H9 (cell line): ENCODE measurements around the gene SRP9. TPM values are rescaled to one million over a fixed set of nuclear protein-coding genes. Genes with fewer than 3 reads are reported as not detected.

Source experiments
- DNase-seq: peaks from one replicate; pipeline ENCODE4 v3.0.0-alpha.2; 2017
- H2AFZ ChIP-seq: one replicate; pipeline ENCODE4 v1.6.1; 2013; ENCODE audit warnings: mild to moderate bottlenecking, low read length, control low read depth, moderate library complexity
- H2AK5ac ChIP-seq: 2 replicates; pipeline ENCODE4 v1.6.1; 2013; ENCODE audit warnings: low read length, control low read depth, mixed read lengths; ENCODE audit not compliant: insufficient read length
- H2BK120ac ChIP-seq: one replicate; pipeline ENCODE4 v1.6.1; 2013; ENCODE audit warnings: low read depth, mild to moderate bottlenecking, low read length, control low read depth, inconsistent platforms; ENCODE audit not compliant: poor library complexity, severe bottlenecking
- H2BK12ac ChIP-seq: 2 replicates; pipeline ENCODE4 v1.6.1; 2013; ENCODE audit warnings: low read length, control low read depth, mixed read lengths, low read depth; ENCODE audit not compliant: insufficient read length
- H2BK15ac ChIP-seq: 2 replicates; pipeline ENCODE4 v1.6.1; 2013; ENCODE audit warnings: low read depth, low read length, control low read depth
- H2BK20ac ChIP-seq: one replicate; pipeline ENCODE4 v1.6.1; 2013; ENCODE audit warnings: low read depth, mild to moderate bottlenecking, low read length, control low read depth, inconsistent platforms; ENCODE audit not compliant: poor library complexity, severe bottlenecking
- H2BK5ac ChIP-seq: 2 replicates; pipeline ENCODE4 v1.6.1; 2013; ENCODE audit warnings: low read length, control low read depth, mixed read lengths; ENCODE audit not compliant: insufficient read length
- H3K14ac ChIP-seq: 2 replicates; pipeline ENCODE4 v1.6.1; 2013; ENCODE audit warnings: low read length, control low read depth; ENCODE audit not compliant: insufficient read depth
- H3K18ac ChIP-seq: 2 replicates; pipeline ENCODE4 v1.6.1; 2013; ENCODE audit warnings: low read depth, mild to moderate bottlenecking, mixed read lengths, low read length, control low read depth; ENCODE audit not compliant: insufficient read length
- H3K23ac ChIP-seq: 2 replicates; pipeline ENCODE4 v1.6.1; 2013; ENCODE audit warnings: low read length, control low read depth, mixed read lengths, low read depth; ENCODE audit not compliant: insufficient read length
- H3K23me2 ChIP-seq: 2 replicates; pipeline ENCODE4 v1.6.1; 2013; ENCODE audit warnings: low read depth, mild to moderate bottlenecking, mixed read lengths, low read length, control low read depth; ENCODE audit not compliant: insufficient read length, poor library complexity, severe bottlenecking
- H3K27ac ChIP-seq: 2 replicates; pipeline ENCODE4 v1.5.1; 2013; ENCODE audit warnings: low read length, control low read depth, mixed read lengths, low read depth; ENCODE audit not compliant: insufficient read length
- H3K27me3 ChIP-seq: 2 replicates; pipeline ENCODE4 v1.6.1; 2013; ENCODE audit warnings: low read length, control low read depth, inconsistent platforms; ENCODE audit not compliant: insufficient read depth
- H3K4ac ChIP-seq: 2 replicates; pipeline ENCODE4 v1.6.1; 2013; ENCODE audit warnings: low read depth, mild to moderate bottlenecking, control low read depth, inconsistent platforms, low read length, moderate library complexity
- H3K4me1 ChIP-seq: 2 replicates; pipeline ENCODE4 v1.6.1; 2013; ENCODE audit warnings: low read length, control low read depth, inconsistent platforms; ENCODE audit not compliant: insufficient read depth
- H3K4me2 ChIP-seq: 2 replicates; pipeline ENCODE4 v1.6.1; 2013; ENCODE audit warnings: low read length, control low read depth, mixed read lengths; ENCODE audit not compliant: insufficient read length, insufficient read depth
- H3K56ac ChIP-seq: 2 replicates; pipeline ENCODE4 v1.6.1; 2013; ENCODE audit warnings: low read depth, mild to moderate bottlenecking, mixed read lengths, low read length, control low read depth; ENCODE audit not compliant: insufficient read length
- H3K79me1 ChIP-seq: 2 replicates; pipeline ENCODE4 v1.6.1; 2013; ENCODE audit warnings: low read depth, mild to moderate bottlenecking, moderate library complexity, low read length, control low read depth, inconsistent platforms; ENCODE audit not compliant: insufficient read depth, poor library complexity, severe bottlenecking
- H3K79me2 ChIP-seq: 2 replicates; pipeline ENCODE4 v1.6.1; 2013; ENCODE audit warnings: low read length, control low read depth, inconsistent platforms; ENCODE audit not compliant: insufficient read depth
- H3K9ac ChIP-seq: 2 replicates; pipeline ENCODE4 v1.6.1; 2013; ENCODE audit warnings: low read length, control low read depth, mixed read lengths; ENCODE audit not compliant: insufficient read length; ENCODE audit errors: extremely low read depth
- H3K9me3 ChIP-seq: one replicate; pipeline ENCODE4 v1.6.1; 2013; ENCODE audit warnings: low read depth, low read length, inconsistent platforms; ENCODE audit not compliant: control insufficient read depth
- H3T11ph ChIP-seq: one replicate; pipeline ENCODE4 v1.6.1; 2013; ENCODE audit warnings: mild to moderate bottlenecking, low read length, control low read depth, inconsistent platforms
- H4K20me1 ChIP-seq: one replicate; pipeline ENCODE4 v1.6.1; 2013; ENCODE audit not compliant: control insufficient read depth, insufficient read length, insufficient read depth
- H4K5ac ChIP-seq: 2 replicates; pipeline ENCODE4 v1.6.1; 2013; ENCODE audit warnings: low read depth, mild to moderate bottlenecking, mixed read lengths, low read length, control low read depth; ENCODE audit not compliant: insufficient read length
- H4K8ac ChIP-seq: replicated peaks from 2 replicates; pipeline ENCODE4 v1.6.1; 2013; ENCODE audit warnings: low read length, control low read depth, mixed read lengths, low read depth; ENCODE audit not compliant: insufficient read length
- H4K91ac ChIP-seq: 2 replicates; pipeline ENCODE4 v1.6.1; 2013; ENCODE audit warnings: low read depth, mild to moderate bottlenecking, moderate library complexity, mixed read lengths, low read length, control low read depth; ENCODE audit not compliant: insufficient read length
- H3K27ac Mint-ChIP-seq, 3 experiments: 2 replicates in 2 of 3; 3 replicates in 1 of 3; pipeline ENCODE4 v1.8.0; 2020 to 2021; ENCODE audit warnings: mixed read lengths in 3 of 3, mild to moderate bottlenecking in 1 of 3, moderate library complexity in 1 of 3
- H3K27me3 Mint-ChIP-seq: 2 replicates; pipeline ENCODE4 v1.8.0; 2021; ENCODE audit warnings: low read depth, mild to moderate bottlenecking, moderate library complexity, mixed read lengths
- H3K36me3 Mint-ChIP-seq, 3 experiments: 2 replicates in 2 of 3; 3 replicates in 1 of 3; pipeline ENCODE4 v1.8.0; 2020 to 2021; ENCODE audit warnings: low read depth in 3 of 3, mixed read lengths in 3 of 3; ENCODE audit not compliant: insufficient read depth in 1 of 3
- H3K4me1 Mint-ChIP-seq, 2 experiments: 2 replicates each; pipeline ENCODE4 v1.8.0; 2020; ENCODE audit warnings: mixed read lengths in 2 of 2
- H3K4me3 Mint-ChIP-seq, 2 experiments: 2 replicates in 1 of 2; 3 replicates in 1 of 2; pipeline ENCODE4 v1.8.0; 2020 to 2021; ENCODE audit warnings: mild to moderate bottlenecking in 2 of 2, mixed read lengths in 2 of 2, moderate library complexity in 1 of 2
- H3K9me3 Mint-ChIP-seq, 2 experiments: 2 replicates in 1 of 2; 3 replicates in 1 of 2; pipeline ENCODE4 v1.8.0; 2020; ENCODE audit warnings: mild to moderate bottlenecking in 2 of 2, mixed read lengths in 2 of 2, moderate library complexity in 1 of 2
- whole genome bisulfite sequencing: extraction: QIAGEN DNeasy Blood & Tissue Kit; methylation state at CpG from one replicate; pipeline ENCODE4 v1.1.7; 2013; ENCODE audit warnings: missing lambda C conversion rate, low lambda C conversion rate, mixed read lengths; ENCODE audit not compliant: insufficient read length; ENCODE audit errors: extremely low coverage; 5-methylcytosine and 5-hydroxymethylcytosine counted together
- total RNA-seq: library from RNA; stranded (reverse); gene quantifications from 2 replicates; pipeline ENCODE4 v1.2.1, GENCODE V29; 2021
- TF ChIP-seq, protein P1 (sequence below): fragments of 200-600 bp; sonication (generic); conservative IDR thresholded peaks from 3 replicates; pipeline ENCODE4 v1.8.0; 2021; ENCODE audit warnings: antibody characterized with exemption, mild to moderate bottlenecking

Gene SRP9
- total RNA-seq, 1 experiment from 2014 or later: 403 TPM

DNA sequence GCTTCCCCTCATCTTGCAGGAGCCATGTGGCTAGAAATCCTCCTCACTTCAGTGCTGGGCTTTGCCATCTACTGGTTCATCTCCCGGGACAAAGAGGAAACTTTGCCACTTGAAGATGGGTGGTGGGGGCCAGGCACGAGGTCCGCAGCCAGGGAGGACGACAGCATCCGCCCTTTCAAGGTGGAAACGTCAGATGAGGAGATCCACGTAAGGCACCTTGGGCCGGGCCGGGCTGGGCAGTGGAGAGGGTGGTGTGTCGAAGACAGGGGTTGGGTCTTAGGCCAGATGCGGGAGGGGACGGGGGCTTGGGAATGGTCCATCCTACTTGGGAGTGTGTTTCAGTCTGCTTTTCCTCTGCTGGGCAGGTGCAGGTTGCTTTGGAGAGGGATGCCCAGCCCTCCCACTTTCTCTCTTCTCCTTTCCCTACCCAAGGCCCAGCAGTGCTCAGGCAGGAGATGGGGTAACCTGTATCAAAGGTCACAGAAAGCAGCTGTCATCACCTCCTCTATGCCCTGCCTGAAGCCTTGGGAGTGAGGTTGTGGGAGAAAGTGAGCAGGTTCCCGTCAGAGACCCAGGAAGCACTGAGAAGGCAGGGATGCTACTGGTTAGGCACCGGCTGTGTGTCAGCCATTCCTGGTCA is 51.2 kb downstream of the SRP9 start:
- Histone ChIP-seq H3K9ac (no peak overlapping the region), H3K18ac (no peak overlapping the region), H3K27ac (no peak overlapping the region), H3K23ac (no peak overlapping the region), H4K91ac (no peak overlapping the region), H4K20me1 (no peaks in the 10 kb centered on the region), H4K8ac (no peak overlapping the region), H2BK120ac (no peak overlapping the region), H3K79me2 (no peaks in the 10 kb centered on the region), H2AFZ (no peak overlapping the region), H3K23me2 (no peaks in the 10 kb centered on the region), H3K56ac (no peak overlapping the region), H2BK5ac (no peak overlapping the region), H3K4me1 (no peaks in the 10 kb centered on the region), H3T11ph (no peak overlapping the region), H3K79me1 (no peaks in the 10 kb centered on the region), H2AK5ac (no peak overlapping the region), H2BK15ac (no peak overlapping the region), H3K9me3 (no peaks in the 10 kb centered on the region), H2BK20ac (no peak overlapping the region), H2BK12ac (no peak overlapping the region), H3K14ac (no peak overlapping the region; the same call in 1 of the 2 replicates), H3K4me2 (no peak overlapping the region), H3K27me3 (no peaks in the 10 kb centered on the region), H4K5ac (no peak overlapping the region), H3K4ac (no peak overlapping the region)
- WGBS: no CpG with 5 or more reads among the region's 14 CpGs
- Mint-ChIP-seq H3K4me3 (no peak overlapping the region), H3K9me3 (no peaks in the 10 kb centered on the region), H3K4me1 (peaks cover 31 to 35% of the 10 kb centered on the region in 2 experiments), H3K27ac (no peak overlapping the region; a peak in 1 of 7 replicates), H3K27me3 (no peaks in the 10 kb centered on the region), H3K36me3 (peaks cover 14 to 29% (median 14%) of the 10 kb centered on the region in 3 experiments; a peak in 5 of 7 replicates)
- TF ChIP-seq, protein P1, sequence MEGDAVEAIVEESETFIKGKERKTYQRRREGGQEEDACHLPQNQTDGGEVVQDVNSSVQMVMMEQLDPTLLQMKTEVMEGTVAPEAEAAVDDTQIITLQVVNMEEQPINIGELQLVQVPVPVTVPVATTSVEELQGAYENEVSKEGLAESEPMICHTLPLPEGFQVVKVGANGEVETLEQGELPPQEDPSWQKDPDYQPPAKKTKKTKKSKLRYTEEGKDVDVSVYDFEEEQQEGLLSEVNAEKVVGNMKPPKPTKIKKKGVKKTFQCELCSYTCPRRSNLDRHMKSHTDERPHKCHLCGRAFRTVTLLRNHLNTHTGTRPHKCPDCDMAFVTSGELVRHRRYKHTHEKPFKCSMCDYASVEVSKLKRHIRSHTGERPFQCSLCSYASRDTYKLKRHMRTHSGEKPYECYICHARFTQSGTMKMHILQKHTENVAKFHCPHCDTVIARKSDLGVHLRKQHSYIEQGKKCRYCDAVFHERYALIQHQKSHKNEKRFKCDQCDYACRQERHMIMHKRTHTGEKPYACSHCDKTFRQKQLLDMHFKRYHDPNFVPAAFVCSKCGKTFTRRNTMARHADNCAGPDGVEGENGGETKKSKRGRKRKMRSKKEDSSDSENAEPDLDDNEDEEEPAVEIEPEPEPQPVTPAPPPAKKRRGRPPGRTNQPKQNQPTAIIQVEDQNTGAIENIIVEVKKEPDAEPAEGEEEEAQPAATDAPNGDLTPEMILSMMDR: no peak
- no peak for DNase-seq
